Measurements from ENCODE around the gene VPREB3.

The VPREB3 gene

DNA sequence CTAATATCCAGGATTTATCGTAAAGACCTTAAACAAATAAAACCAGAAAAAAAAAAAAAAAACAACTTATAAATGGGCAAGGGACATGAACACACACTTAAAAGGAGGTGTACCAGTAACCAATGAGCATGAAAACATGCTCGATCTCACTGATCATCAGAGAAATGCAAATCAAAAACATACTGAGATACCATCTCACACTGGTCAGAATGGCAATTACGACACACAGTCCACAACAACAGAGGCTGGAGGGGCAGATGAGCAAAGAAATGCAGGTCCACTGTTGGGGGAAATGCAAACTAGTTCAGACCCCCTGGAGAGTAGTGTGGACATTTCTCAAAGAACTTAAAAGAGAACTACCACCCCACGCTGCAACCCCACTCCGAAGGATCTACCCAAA lies 50.2 kb downstream of the VPREB3 start:
- in situ Hi-C loops (cut with MboI; ENCODE audit: low sequenced_read_pairs) = no loop called here

All from HL-60/S4 treated with phorbol 12-myristate 13-acetate at 8.2 ng/mL for 4 days and 3 days (cell line).